Mononuclear cell (primary cell): ENCODE measurements around the gene CACNA1G. TPM values are rescaled to one million over a fixed set of nuclear protein-coding genes. Genes with fewer than 3 reads are reported as not detected.

Experiments used
- H3K27me3 ChIP-seq: 2 replicates; pipeline ENCODE4 v1.6.0; 2011; ENCODE audit warnings: low read length, control low read depth; ENCODE audit not compliant: insufficient read depth
- H3K4me1 ChIP-seq: 2 replicates; pipeline ENCODE4 v1.5.1; 2011; ENCODE audit warnings: mild to moderate bottlenecking, low read length, control low read depth; ENCODE audit not compliant: insufficient read depth
- H3K4me3 ChIP-seq: 2 replicates; pipeline ENCODE4 v1.5.1; 2011; ENCODE audit warnings: mild to moderate bottlenecking, low read length, moderate library complexity
- H3K9me3 ChIP-seq: 2 replicates; pipeline ENCODE4 v1.5.1; 2011; ENCODE audit warnings: low read depth, mild to moderate bottlenecking, control low read depth, low read length
- total RNA-seq: library from RNA; depleted of rRNA; stranded (reverse); fragments of >200 nt; gene quantifications from one replicate; pipeline ENCODE4 v1.2.3, GENCODE V29; 2012

The CACNA1G gene
- total RNA-seq, 1 donor = under 0.01 TPM

GRCh38 chr17:50580646-50581045 is 20.1 kb downstream of the CACNA1G start:
- Histone ChIP-seq H3K9me3 (no peaks in the 10 kb centered on the region), H3K27me3 (no peaks in the 10 kb centered on the region), H3K4me3 (no peak overlapping the region), H3K4me1 (no peaks in the 10 kb centered on the region)

- Histone ChIP-seq H3K4me3 (no peak overlapping the region), H3K9me3 (no peaks in the 10 kb centered on the region), H3K27me3 (no peaks in the 10 kb centered on the region), H3K4me1 (no peaks in the 10 kb centered on the region)
Measured at GRCh38 chr17:50581316-50581715, 20.8 kb downstream of the CACNA1G start.

- H3K4me1 ChIP-seq = no peaks in the 10 kb centered on the region
- no peaks in the 10 kb centered on the region for H3K9me3 ChIP-seq
- H3K27me3 ChIP-seq = no peaks in the 10 kb centered on the region
- no peak overlapping the region for H3K4me3 ChIP-seq
Measured at GRCh38 chr17:50582741-50583140, 22.2 kb downstream of the CACNA1G start.

- no peaks in the 10 kb centered on the region for H3K27me3 ChIP-seq
- H3K4me1 ChIP-seq = no peaks in the 10 kb centered on the region
- no peaks in the 10 kb centered on the region for H3K9me3 ChIP-seq
- H3K4me3 ChIP-seq = no peak overlapping the region
Measured at GRCh38 chr17:50583641-50584040, 23.1 kb downstream of the CACNA1G start.

- Histone ChIP-seq H3K9me3 (no peaks in the 10 kb centered on the region), H3K4me1 (no peaks in the 10 kb centered on the region), H3K27me3 (no peaks in the 10 kb centered on the region), H3K4me3 (no peak overlapping the region)
Measured at GRCh38 chr17:50584116-50584515, 23.6 kb downstream of the CACNA1G start.

GRCh38 chr17:50584749-50585148 is 24.2 kb downstream of the CACNA1G start:
- H3K4me3 ChIP-seq = no peak overlapping the region
- H3K27me3 ChIP-seq = no peaks in the 10 kb centered on the region
- H3K4me1 ChIP-seq = no peaks in the 10 kb centered on the region
- H3K9me3 ChIP-seq = no peaks in the 10 kb centered on the region

- no peaks in the 10 kb centered on the region for H3K4me1 ChIP-seq
- no peaks in the 10 kb centered on the region for H3K9me3 ChIP-seq
- H3K27me3 ChIP-seq = no peaks in the 10 kb centered on the region
- no peak overlapping the region for H3K4me3 ChIP-seq
Measured at GRCh38 chr17:50585346-50585745, 24.8 kb downstream of the CACNA1G start.

GRCh38 chr17:50585891-50586290 is 25.4 kb downstream of the CACNA1G start:
- Histone ChIP-seq H3K4me1 (no peaks in the 10 kb centered on the region), H3K27me3 (no peaks in the 10 kb centered on the region), H3K9me3 (no peaks in the 10 kb centered on the region), H3K4me3 (no peak overlapping the region)

- Histone ChIP-seq H3K4me3 (no peak overlapping the region), H3K9me3 (no peaks in the 10 kb centered on the region), H3K4me1 (no peaks in the 10 kb centered on the region), H3K27me3 (no peaks in the 10 kb centered on the region)
Measured at GRCh38 chr17:50586421-50587247, 26.1 kb downstream of the CACNA1G start.

- no peak overlapping the region for H3K4me3 ChIP-seq
- no peaks in the 10 kb centered on the region for H3K4me1 ChIP-seq
- no peaks in the 10 kb centered on the region for H3K27me3 ChIP-seq
- no peaks in the 10 kb centered on the region for H3K9me3 ChIP-seq
Measured at GRCh38 chr17:50587571-50587970, 27.1 kb downstream of the CACNA1G start.

- no peaks in the 10 kb centered on the region for H3K27me3 ChIP-seq
- H3K4me1 ChIP-seq = no peaks in the 10 kb centered on the region
- no peak overlapping the region for H3K4me3 ChIP-seq
Measured at GRCh38 chr17:50588391-50589049, 28.0 kb downstream of the CACNA1G start.

GRCh38 chr17:50589095-50589705 is 28.7 kb downstream of the CACNA1G start:
- Histone ChIP-seq H3K27me3 (no peaks in the 10 kb centered on the region), H3K9me3 (no peaks in the 10 kb centered on the region), H3K4me3 (no peak overlapping the region), H3K4me1 (peaks cover under 1% of the 10 kb centered on the region)

More at GRCh38 chr17:50588391-50589049, 28.0 kb downstream of the CACNA1G start:
- H3K9me3 ChIP-seq = no peaks in the 10 kb centered on the region

- H3K4me3 ChIP-seq = no peak overlapping the region
- H3K27me3 ChIP-seq = no peaks in the 10 kb centered on the region
- H3K9me3 ChIP-seq = no peaks in the 10 kb centered on the region
- peaks cover 5% of the 10 kb centered on the region for H3K4me1 ChIP-seq
Measured at GRCh38 chr17:50590946-50591737, 30.6 kb downstream of the CACNA1G start.

GRCh38 chr17:50593321-50593720 is 32.8 kb downstream of the CACNA1G start:
- H3K4me3 ChIP-seq = no peak overlapping the region
- peaks cover 5% of the 10 kb centered on the region for H3K4me1 ChIP-seq
- no peaks in the 10 kb centered on the region for H3K9me3 ChIP-seq
- no peaks in the 10 kb centered on the region for H3K27me3 ChIP-seq
